Measurements from ENCODE around the gene CCDC182. TPM values are rescaled to one million over a fixed set of nuclear protein-coding genes. Genes with fewer than 3 reads are reported as not detected.

The CCDC182 gene
- total RNA-seq, 4 donors from 2014 or later, result not detected

- Histone ChIP-seq H3K9me3 (no peaks in the 10 kb centered on the region), H3K27me3 (no peaks in the 10 kb centered on the region), H3K36me3 (no peaks in the 10 kb centered on the region), H3K27ac (no peak overlapping the region), H3K4me1 (no peaks in the 10 kb centered on the region), H3K4me3 (replicated peaks in 1 of 3) (no peak overlapping the region)
- DNase-seq, result peak; percentile 52 to 56
- intact Hi-C loops (cut with DNase I), result loop anchor here (5.0 to 10.0 kb wide), 2 partner anchors 503 to 610 kb away; no protein-coding TSS in a partner anchor
- WGBS, 2 donors, result 21 to 26% methylated on average over 6 of the region's 6 CpGs
- TF ChIP-seq POLR2A (IDR thresholded peaks at IDR 0.05) (no peak), CTCF (IDR thresholded peaks at IDR 0.05) (peak; percentile 43 to 80 (median 74))
These were observed 2.3 kb upstream of the CCDC182 start for GRCh38 chr17:57747221-57748017.

DNA sequence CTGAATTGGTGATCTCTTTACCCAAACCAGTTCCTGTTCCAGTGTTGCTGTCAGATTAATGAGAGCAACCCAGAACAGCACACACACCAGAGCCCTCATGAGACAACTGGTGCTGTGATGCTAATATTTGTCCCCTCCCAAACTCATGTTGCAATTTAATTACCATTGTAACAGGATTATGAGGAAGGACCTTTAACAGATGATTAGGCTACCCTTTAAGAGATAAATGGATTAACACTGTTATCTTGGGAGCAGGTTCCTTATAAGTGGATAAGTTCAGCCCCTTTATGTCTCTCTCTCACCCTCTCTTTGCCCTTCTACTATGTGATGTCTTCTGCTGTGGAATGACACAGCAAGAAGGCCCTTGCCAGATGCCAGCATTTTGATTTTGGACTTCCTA is 1.1 kb upstream of the CCDC182 start:
- DNase-seq, result no peak
- H3K9me3 ChIP-seq, result no peaks in the 10 kb centered on the region
- TF ChIP-seq POLR2A (IDR thresholded peaks at IDR 0.05), result no peak
- no peak for TF ChIP-seq CTCF (IDR thresholded peaks at IDR 0.05)
- no peak overlapping the region for H3K27ac ChIP-seq
- intact Hi-C loops (cut with DNase I), result loop anchor here (5.0 to 10.0 kb wide), 2 partner anchors 501 to 609 kb away; no protein-coding TSS in a partner anchor
- H3K4me1 ChIP-seq, result no peaks in the 10 kb centered on the region
- H3K27me3 ChIP-seq, result no peaks in the 10 kb centered on the region
- no peak overlapping the region for H3K4me3 ChIP-seq (replicated peaks in 1 of 3)
- no peaks in the 10 kb centered on the region for H3K36me3 ChIP-seq

- DNase-seq, result no peak
- no peaks in the 10 kb centered on the region for H3K27me3 ChIP-seq
- no peaks in the 10 kb centered on the region for H3K9me3 ChIP-seq
- no peaks in the 10 kb centered on the region for H3K4me1 ChIP-seq
- no peak overlapping the region for H3K4me3 ChIP-seq (replicated peaks in 1 of 3)
- intact Hi-C loops (cut with DNase I), result loop anchor here (5.0 to 10.0 kb wide), 2 partner anchors 500 to 607 kb away; no protein-coding TSS in a partner anchor
- 87 to 90% methylated on average over 26 of the region's 26 CpGs for WGBS, 2 donors
- no peak overlapping the region for H3K27ac ChIP-seq
- TF ChIP-seq CTCF (IDR thresholded peaks at IDR 0.05) (no peak), POLR2A (IDR thresholded peaks at IDR 0.05) (no peak)
- H3K36me3 ChIP-seq, result no peaks in the 10 kb centered on the region
These were observed 616 bp downstream of the CCDC182 start for GRCh38 chr17:57744195-57745170.

DNA sequence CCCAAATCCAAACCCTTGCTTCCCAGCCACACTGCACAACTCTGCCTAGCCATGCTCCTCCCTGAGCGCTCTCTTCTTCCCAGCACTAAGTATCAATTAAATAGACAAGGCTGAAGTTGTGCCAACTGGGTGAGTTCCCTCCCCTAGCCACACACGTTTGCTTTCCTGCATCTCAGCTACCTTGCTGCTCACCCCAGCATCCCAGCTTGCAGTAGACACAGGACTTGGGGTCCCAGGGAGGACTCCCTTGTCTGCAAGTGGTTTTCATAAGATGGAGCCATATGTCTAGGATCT is 4.9 kb downstream of the CCDC182 start:
- no peak for DNase-seq
- Histone ChIP-seq H3K27ac (no peak overlapping the region), H3K27me3 (no peaks in the 10 kb centered on the region), H3K36me3 (no peaks in the 10 kb centered on the region), H3K9me3 (no peaks in the 10 kb centered on the region), H3K4me1 (no peaks in the 10 kb centered on the region), H3K4me3 (replicated peaks in 1 of 3) (no peak overlapping the region)
- intact Hi-C loops (cut with DNase I), result loop anchor here (10.0 kb wide), 1 partner anchor 495 kb away; no protein-coding TSS in a partner anchor
- TF ChIP-seq CTCF (IDR thresholded peaks at IDR 0.05) (no peak), POLR2A (IDR thresholded peaks at IDR 0.05) (no peak)
- 52 to 53% methylated on average over 2 of the region's 2 CpGs for WGBS, 2 donors
